ENCODE results near the gene GPBP1. TPM values are rescaled to one million over a fixed set of nuclear protein-coding genes. Genes with fewer than 3 reads are reported as not detected.

The GPBP1 gene
- total RNA-seq, 1 experiment from 2014 or later, result 100 TPM

DNA sequence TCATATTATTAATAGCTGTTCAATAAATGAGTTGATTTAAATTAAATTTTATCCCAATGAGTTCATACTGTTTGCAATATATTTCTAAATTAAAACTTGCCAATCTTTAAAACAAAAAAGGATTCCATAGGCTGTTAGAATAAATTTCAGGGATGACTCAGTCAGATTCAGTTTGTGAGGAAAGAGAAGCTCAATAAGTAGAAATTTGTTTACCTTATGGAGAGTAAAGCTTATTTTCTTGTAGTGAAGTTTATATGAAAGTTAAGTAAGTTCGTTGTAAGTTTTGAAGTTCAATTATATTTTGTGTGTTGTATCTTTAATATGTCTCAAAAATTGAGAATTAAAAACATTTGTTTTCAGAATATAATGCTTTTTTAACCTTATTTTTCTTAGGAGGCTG lies 29.0 kb downstream of the GPBP1 start:
- H3K9me3 Mint-ChIP-seq, result no peaks in the 10 kb centered on the region
- TF ChIP-seq NR3C1 (CRISPR knock-in tag; conservative IDR thresholded peaks at IDR 0.05; ENCODE audit: low read depth) (no peak), NR1H2 (CRISPR knock-in tag; IDR thresholded peaks at IDR 0.05) (no peak), ZNF138 (CRISPR knock-in tag; conservative IDR thresholded peaks at IDR 0.05) (no peak), NR2C2 (CRISPR knock-in tag; IDR thresholded peaks at IDR 0.05) (no peak), SMAD4 (CRISPR knock-in tag; IDR thresholded peaks at IDR 0.05) (no peak)
- TF ChIP-seq, protein P1, sequence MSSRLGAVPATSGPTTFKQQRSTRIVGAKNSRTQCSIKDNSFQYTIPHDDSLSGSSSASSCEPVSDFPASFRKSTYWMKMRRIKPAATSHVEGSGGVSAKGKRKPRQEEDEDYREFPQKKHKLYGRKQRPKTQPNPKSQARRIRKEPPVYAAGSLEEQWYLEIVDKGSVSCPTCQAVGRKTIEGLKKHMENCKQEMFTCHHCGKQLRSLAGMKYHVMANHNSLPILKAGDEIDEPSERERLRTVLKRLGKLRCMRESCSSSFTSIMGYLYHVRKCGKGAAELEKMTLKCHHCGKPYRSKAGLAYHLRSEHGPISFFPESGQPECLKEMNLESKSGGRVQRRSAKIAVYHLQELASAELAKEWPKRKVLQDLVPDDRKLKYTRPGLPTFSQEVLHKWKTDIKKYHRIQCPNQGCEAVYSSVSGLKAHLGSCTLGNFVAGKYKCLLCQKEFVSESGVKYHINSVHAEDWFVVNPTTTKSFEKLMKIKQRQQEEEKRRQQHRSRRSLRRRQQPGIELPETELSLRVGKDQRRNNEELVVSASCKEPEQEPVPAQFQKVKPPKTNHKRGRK (CRISPR knock-in tag; IDR thresholded peaks at IDR 0.05; ENCODE audit: borderline replicate concordance), result no peak
- TF ChIP-seq, protein P2, sequence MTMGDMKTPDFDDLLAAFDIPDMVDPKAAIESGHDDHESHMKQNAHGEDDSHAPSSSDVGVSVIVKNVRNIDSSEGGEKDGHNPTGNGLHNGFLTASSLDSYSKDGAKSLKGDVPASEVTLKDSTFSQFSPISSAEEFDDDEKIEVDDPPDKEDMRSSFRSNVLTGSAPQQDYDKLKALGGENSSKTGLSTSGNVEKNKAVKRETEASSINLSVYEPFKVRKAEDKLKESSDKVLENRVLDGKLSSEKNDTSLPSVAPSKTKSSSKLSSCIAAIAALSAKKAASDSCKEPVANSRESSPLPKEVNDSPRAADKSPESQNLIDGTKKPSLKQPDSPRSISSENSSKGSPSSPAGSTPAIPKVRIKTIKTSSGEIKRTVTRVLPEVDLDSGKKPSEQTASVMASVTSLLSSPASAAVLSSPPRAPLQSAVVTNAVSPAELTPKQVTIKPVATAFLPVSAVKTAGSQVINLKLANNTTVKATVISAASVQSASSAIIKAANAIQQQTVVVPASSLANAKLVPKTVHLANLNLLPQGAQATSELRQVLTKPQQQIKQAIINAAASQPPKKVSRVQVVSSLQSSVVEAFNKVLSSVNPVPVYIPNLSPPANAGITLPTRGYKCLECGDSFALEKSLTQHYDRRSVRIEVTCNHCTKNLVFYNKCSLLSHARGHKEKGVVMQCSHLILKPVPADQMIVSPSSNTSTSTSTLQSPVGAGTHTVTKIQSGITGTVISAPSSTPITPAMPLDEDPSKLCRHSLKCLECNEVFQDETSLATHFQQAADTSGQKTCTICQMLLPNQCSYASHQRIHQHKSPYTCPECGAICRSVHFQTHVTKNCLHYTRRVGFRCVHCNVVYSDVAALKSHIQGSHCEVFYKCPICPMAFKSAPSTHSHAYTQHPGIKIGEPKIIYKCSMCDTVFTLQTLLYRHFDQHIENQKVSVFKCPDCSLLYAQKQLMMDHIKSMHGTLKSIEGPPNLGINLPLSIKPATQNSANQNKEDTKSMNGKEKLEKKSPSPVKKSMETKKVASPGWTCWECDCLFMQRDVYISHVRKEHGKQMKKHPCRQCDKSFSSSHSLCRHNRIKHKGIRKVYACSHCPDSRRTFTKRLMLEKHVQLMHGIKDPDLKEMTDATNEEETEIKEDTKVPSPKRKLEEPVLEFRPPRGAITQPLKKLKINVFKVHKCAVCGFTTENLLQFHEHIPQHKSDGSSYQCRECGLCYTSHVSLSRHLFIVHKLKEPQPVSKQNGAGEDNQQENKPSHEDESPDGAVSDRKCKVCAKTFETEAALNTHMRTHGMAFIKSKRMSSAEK (CRISPR knock-in tag; IDR thresholded peaks at IDR 0.05; ENCODE audit: borderline replicate concordance), result no peak
- DNase-seq (ENCODE audit: low spot score), result no peak
- ATAC-seq, result no peak
- ChIA-PET POLR2A (no interaction called here), CTCF (interaction anchor here (1.0 kb wide), 1 partner anchor 252 kb away, joined by 4 read pairs; no protein-coding TSS in a partner anchor)
- peaks cover 5% of the 10 kb centered on the region; the same call in 1 of the 2 replicates for H3K36me3 Mint-ChIP-seq
- H3K4me3 Mint-ChIP-seq, result no peak overlapping the region
- H3K27ac Mint-ChIP-seq, result no peak overlapping the region
- peaks cover 68% of the 10 kb centered on the region for H3K4me1 Mint-ChIP-seq
- H3K27me3 Mint-ChIP-seq (ENCODE audit: low read depth), result no peaks in the 10 kb centered on the region

DNA sequence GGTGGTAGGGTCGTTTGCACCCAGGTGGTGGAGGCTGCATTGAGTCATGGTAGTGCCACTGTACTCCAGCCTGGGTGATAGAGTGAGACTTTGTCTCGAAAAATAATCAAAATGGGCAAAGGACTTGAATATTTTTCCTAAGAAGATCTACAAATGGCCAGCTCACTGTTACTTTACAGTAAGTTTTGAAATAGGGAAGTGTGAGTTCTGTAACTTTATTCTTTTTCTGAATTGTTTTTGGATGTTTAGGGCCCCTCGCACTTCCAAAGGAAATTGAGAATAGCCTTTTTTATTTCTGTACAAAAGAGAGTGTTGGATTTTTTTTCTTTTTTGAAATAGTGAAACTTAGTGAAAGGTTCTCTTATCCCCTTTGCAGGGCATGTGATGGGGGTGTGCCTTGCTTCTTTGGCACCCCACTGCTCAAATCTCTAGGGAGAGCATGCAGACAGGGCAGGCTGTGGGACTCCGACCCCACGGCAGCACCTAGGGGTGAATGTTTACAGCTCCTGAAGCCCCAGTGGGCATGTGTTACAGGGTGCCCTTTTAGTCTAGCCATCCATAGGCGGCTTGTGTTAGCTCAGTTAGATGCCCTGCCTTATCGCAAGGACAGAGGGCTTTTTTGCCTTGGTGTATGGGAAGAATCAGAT lies 33.3 kb downstream of the GPBP1 start:
- ChIA-PET POLR2A (interaction anchor here (0.6 to 1.0 kb wide), 2 partner anchors 17 to 34 kb away, joined by 4 read pairs; partner anchors contain the start of gene GPBP1), CTCF (no interaction called here)
- TF ChIP-seq ZNF138 (CRISPR knock-in tag; conservative IDR thresholded peaks at IDR 0.05) (no peak), ZNF263 (CRISPR knock-in tag; IDR thresholded peaks at IDR 0.05; ENCODE audit: low read depth) (no peak), TEAD1 (CRISPR knock-in tag; IDR thresholded peaks at IDR 0.05) (no peak), ATF1 (CRISPR knock-in tag; IDR thresholded peaks at IDR 0.05) (no peak), FOXP1 (CRISPR knock-in tag; IDR thresholded peaks at IDR 0.05; ENCODE audit: borderline replicate concordance) (no peak), PRRX2 (CRISPR knock-in tag; IDR thresholded peaks at IDR 0.05) (no peak), ZNF396 (CRISPR knock-in tag; IDR thresholded peaks at IDR 0.05; ENCODE audit: borderline replicate concordance) (no peak), JUN (CRISPR knock-in tag; IDR thresholded peaks at IDR 0.05) (no peak)
- TF ChIP-seq, protein P3, sequence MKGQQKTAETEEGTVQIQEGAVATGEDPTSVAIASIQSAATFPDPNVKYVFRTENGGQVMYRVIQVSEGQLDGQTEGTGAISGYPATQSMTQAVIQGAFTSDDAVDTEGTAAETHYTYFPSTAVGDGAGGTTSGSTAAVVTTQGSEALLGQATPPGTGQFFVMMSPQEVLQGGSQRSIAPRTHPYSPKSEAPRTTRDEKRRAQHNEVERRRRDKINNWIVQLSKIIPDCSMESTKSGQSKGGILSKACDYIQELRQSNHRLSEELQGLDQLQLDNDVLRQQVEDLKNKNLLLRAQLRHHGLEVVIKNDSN (CRISPR knock-in tag; IDR thresholded peaks at IDR 0.05), result no peak
- TF ChIP-seq, protein P4, sequence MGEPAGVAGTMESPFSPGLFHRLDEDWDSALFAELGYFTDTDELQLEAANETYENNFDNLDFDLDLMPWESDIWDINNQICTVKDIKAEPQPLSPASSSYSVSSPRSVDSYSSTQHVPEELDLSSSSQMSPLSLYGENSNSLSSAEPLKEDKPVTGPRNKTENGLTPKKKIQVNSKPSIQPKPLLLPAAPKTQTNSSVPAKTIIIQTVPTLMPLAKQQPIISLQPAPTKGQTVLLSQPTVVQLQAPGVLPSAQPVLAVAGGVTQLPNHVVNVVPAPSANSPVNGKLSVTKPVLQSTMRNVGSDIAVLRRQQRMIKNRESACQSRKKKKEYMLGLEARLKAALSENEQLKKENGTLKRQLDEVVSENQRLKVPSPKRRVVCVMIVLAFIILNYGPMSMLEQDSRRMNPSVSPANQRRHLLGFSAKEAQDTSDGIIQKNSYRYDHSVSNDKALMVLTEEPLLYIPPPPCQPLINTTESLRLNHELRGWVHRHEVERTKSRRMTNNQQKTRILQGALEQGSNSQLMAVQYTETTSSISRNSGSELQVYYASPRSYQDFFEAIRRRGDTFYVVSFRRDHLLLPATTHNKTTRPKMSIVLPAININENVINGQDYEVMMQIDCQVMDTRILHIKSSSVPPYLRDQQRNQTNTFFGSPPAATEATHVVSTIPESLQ (CRISPR knock-in tag; IDR thresholded peaks at IDR 0.05), result no peak
- TF ChIP-seq, protein P5, sequence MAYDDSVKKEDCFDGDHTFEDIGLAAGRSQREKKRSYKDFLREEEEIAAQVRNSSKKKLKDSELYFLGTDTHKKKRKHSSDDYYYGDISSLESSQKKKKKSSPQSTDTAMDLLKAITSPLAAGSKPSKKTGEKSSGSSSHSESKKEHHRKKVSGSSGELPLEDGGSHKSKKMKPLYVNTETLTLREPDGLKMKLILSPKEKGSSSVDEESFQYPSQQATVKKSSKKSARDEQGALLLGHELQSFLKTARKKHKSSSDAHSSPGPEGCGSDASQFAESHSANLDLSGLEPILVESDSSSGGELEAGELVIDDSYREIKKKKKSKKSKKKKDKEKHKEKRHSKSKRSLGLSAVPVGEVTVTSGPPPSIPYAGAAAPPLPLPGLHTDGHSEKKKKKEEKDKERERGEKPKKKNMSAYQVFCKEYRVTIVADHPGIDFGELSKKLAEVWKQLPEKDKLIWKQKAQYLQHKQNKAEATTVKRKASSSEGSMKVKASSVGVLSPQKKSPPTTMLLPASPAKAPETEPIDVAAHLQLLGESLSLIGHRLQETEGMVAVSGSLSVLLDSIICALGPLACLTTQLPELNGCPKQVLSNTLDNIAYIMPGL (CRISPR knock-in tag; IDR thresholded peaks at IDR 0.05), result no peak
- TF ChIP-seq, protein P6, sequence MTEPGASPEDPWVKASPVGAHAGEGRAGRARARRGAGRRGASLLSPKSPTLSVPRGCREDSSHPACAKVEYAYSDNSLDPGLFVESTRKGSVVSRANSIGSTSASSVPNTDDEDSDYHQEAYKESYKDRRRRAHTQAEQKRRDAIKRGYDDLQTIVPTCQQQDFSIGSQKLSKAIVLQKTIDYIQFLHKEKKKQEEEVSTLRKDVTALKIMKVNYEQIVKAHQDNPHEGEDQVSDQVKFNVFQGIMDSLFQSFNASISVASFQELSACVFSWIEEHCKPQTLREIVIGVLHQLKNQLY (CRISPR knock-in tag; IDR thresholded peaks at IDR 0.05), result no peak
- TF ChIP-seq, protein P7, sequence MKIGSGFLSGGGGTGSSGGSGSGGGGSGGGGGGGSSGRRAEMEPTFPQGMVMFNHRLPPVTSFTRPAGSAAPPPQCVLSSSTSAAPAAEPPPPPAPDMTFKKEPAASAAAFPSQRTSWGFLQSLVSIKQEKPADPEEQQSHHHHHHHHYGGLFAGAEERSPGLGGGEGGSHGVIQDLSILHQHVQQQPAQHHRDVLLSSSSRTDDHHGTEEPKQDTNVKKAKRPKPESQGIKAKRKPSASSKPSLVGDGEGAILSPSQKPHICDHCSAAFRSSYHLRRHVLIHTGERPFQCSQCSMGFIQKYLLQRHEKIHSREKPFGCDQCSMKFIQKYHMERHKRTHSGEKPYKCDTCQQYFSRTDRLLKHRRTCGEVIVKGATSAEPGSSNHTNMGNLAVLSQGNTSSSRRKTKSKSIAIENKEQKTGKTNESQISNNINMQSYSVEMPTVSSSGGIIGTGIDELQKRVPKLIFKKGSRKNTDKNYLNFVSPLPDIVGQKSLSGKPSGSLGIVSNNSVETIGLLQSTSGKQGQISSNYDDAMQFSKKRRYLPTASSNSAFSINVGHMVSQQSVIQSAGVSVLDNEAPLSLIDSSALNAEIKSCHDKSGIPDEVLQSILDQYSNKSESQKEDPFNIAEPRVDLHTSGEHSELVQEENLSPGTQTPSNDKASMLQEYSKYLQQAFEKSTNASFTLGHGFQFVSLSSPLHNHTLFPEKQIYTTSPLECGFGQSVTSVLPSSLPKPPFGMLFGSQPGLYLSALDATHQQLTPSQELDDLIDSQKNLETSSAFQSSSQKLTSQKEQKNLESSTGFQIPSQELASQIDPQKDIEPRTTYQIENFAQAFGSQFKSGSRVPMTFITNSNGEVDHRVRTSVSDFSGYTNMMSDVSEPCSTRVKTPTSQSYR (CRISPR knock-in tag; IDR thresholded peaks at IDR 0.05), result no peak
- DNase-seq (ENCODE audit: low spot score) (no peak), ATAC-seq (no peak)
- Mint-ChIP-seq H3K4me3 (no peak overlapping the region), H3K9me3 (no peaks in the 10 kb centered on the region), H3K27me3 (ENCODE audit: low read depth) (no peaks in the 10 kb centered on the region), H3K36me3 (no peaks in the 10 kb centered on the region), H3K27ac (peak overlapping the region; percentile 41), H3K4me1 (peaks cover 72% of the 10 kb centered on the region)
